Measurements from ENCODE around the gene CRABP2. TPM values are rescaled to one million over a fixed set of nuclear protein-coding genes. Genes with fewer than 3 reads are reported as not detected.
A peak's percentile ranks its signal among the peaks of the same experiment; 100 is the strongest.

Gene CRABP2
- total RNA-seq, 1 experiment from 2014 or later, result 209 TPM

DNA sequence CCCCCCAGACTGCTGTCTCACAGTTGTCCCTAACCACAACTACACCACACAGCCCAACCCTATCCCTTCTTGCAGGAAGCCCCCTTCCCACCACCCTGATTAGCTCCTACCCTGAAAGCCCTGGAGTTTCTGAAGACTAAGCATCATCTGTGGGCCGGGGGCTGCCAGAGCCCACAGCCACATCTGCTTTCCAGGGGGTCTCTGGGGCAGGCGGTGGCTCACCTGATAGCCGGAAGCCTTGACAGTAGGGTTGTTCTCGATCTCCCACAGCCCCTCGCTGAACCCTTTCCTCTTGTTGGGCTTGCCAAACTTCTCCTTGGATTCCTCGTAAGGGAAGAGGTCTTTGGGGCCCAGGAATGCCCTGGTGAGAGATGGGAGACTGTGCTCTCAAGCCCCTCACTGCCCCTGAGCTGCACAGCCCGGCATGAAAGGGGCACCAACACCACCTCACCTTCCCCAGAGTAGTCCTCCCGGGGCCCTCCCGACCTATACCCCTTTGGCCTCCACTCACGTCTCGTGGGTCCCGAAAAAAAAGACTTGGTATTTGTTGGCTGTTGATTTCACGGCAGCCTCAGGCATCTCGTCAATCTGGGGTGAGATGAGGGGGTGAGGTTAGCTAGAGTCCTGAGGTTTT, 39.5 kb upstream of the CRABP2 start:
- CTCF ChIA-PET, result interaction anchor here (0.7 kb wide), 1 partner anchor 145 kb away, joined by 3 read pairs; no protein-coding TSS in a partner anchor
- RAD21 ChIA-PET (ENCODE audit: low non-redundant PET in 1 of 2, low total read pairs in 2 of 2, uncharacterized antibody in 2 of 2, unreplicated experiment in 2 of 2), result no interaction called here

More for the DNA sequence above, 39.5 kb upstream of the CRABP2 start:
- Histone ChIP-seq H3K9me3 (ENCODE audit: control insufficient read depth in 1 of 2, insufficient read depth in 1 of 2, low read depth in 1 of 2, low read length in 2 of 2) (no peaks in the 10 kb centered on the region), H3K9ac (ENCODE audit: low read length) (0 out of 2 replicates have a peak overlapping the region, but pooled peaks have one; percentile 94), H3K9me2 (ENCODE audit: insufficient read depth) (no peaks in the 10 kb centered on the region), H3K36me3 (ENCODE audit: control insufficient read depth in 1 of 2, insufficient read depth in 2 of 2, low read length in 2 of 2) (peaks cover 16 to 21% of the 10 kb centered on the region in 2 experiments; a peak in 2 of 4 replicates), H3K4me3 (replicated peaks in 1 of 2; ENCODE audit: low read depth in 1 of 2, low read length in 2 of 2) (no peak overlapping the region), H2AFZ (ENCODE audit: low read depth, low read length, poor library complexity, severe bottlenecking) (no peak overlapping the region), H3K79me2 (ENCODE audit: insufficient read depth, low read length) (peaks cover 77% of the 10 kb centered on the region), H4K20me1 (ENCODE audit: insufficient read depth) (no peaks in the 10 kb centered on the region), H3K4me2 (ENCODE audit: low read length) (no peak overlapping the region), H3K27me3 (ENCODE audit: insufficient read depth, low read length) (no peaks in the 10 kb centered on the region), H3K4me1 (ENCODE audit: control insufficient read depth in 1 of 2, insufficient read depth in 2 of 2, low read length in 2 of 2) (peaks cover 35 to 67% of the 10 kb centered on the region in 2 experiments), H3K27ac (ENCODE audit: low read depth, low read length) (peak overlapping the region; percentile 99)
- DNase-seq (ENCODE audit: low read depth, low spot score) (no peak), ATAC-seq (no peak)
- BruUV-seq (replicated peaks), result no TSS peak
- POLR2A ChIA-PET, result interaction anchor here (0.7 kb wide), 1 partner anchor 16 kb away, joined by 7 read pairs; the partner anchor contains the start of gene ISG20L2
- intact Hi-C loops (cut with micrococcal nuclease), result loop anchor here (10.0 kb wide), 1 partner anchor 240 kb away; the partner anchor contains the start of gene MEF2D
- TF ChIP-seq EGR1 (IDR thresholded peaks at IDR 0.05; ENCODE audit: low read depth) (no peak), SRF (IDR thresholded peaks at IDR 0.05; ENCODE audit: low read depth) (no peak), EZH2phosphoT487 (IDR thresholded peaks at IDR 0.05; ENCODE audit: borderline replicate concordance) (no peak), SIN3A (IDR thresholded peaks at IDR 0.05; ENCODE audit: low read depth) (no peak), CEBPB (IDR thresholded peaks at IDR 0.05; ENCODE audit: low read depth) (no peak), SP1 (IDR thresholded peaks at IDR 0.05; ENCODE audit: low read depth) (no peak), ELF1 (IDR thresholded peaks at IDR 0.05; ENCODE audit: borderline replicate concordance, low read depth) (no peak)
- TF ChIP-seq, protein P1, sequence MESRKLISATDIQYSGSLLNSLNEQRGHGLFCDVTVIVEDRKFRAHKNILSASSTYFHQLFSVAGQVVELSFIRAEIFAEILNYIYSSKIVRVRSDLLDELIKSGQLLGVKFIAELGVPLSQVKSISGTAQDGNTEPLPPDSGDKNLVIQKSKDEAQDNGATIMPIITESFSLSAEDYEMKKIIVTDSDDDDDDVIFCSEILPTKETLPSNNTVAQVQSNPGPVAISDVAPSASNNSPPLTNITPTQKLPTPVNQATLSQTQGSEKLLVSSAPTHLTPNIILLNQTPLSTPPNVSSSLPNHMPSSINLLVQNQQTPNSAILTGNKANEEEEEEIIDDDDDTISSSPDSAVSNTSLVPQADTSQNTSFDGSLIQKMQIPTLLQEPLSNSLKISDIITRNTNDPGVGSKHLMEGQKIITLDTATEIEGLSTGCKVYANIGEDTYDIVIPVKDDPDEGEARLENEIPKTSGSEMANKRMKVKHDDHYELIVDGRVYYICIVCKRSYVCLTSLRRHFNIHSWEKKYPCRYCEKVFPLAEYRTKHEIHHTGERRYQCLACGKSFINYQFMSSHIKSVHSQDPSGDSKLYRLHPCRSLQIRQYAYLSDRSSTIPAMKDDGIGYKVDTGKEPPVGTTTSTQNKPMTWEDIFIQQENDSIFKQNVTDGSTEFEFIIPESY (IDR thresholded peaks at IDR 0.05; ENCODE audit: extremely low read depth, insufficient replicate concordance, low read length), result no peak
- TF ChIP-seq, protein P2, sequence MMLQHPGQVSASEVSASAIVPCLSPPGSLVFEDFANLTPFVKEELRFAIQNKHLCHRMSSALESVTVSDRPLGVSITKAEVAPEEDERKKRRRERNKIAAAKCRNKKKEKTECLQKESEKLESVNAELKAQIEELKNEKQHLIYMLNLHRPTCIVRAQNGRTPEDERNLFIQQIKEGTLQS (IDR thresholded peaks at IDR 0.05), result no peak
- TF ChIP-seq, protein P3, sequence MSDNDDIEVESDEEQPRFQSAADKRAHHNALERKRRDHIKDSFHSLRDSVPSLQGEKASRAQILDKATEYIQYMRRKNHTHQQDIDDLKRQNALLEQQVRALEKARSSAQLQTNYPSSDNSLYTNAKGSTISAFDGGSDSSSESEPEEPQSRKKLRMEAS (IDR thresholded peaks at IDR 0.05), result no peak
- TF ChIP-seq, protein P4, sequence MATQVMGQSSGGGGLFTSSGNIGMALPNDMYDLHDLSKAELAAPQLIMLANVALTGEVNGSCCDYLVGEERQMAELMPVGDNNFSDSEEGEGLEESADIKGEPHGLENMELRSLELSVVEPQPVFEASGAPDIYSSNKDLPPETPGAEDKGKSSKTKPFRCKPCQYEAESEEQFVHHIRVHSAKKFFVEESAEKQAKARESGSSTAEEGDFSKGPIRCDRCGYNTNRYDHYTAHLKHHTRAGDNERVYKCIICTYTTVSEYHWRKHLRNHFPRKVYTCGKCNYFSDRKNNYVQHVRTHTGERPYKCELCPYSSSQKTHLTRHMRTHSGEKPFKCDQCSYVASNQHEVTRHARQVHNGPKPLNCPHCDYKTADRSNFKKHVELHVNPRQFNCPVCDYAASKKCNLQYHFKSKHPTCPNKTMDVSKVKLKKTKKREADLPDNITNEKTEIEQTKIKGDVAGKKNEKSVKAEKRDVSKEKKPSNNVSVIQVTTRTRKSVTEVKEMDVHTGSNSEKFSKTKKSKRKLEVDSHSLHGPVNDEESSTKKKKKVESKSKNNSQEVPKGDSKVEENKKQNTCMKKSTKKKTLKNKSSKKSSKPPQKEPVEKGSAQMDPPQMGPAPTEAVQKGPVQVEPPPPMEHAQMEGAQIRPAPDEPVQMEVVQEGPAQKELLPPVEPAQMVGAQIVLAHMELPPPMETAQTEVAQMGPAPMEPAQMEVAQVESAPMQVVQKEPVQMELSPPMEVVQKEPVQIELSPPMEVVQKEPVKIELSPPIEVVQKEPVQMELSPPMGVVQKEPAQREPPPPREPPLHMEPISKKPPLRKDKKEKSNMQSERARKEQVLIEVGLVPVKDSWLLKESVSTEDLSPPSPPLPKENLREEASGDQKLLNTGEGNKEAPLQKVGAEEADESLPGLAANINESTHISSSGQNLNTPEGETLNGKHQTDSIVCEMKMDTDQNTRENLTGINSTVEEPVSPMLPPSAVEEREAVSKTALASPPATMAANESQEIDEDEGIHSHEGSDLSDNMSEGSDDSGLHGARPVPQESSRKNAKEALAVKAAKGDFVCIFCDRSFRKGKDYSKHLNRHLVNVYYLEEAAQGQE (IDR thresholded peaks at IDR 0.05; ENCODE audit: low read depth), result no peak
- TF ChIP-seq, protein P5, sequence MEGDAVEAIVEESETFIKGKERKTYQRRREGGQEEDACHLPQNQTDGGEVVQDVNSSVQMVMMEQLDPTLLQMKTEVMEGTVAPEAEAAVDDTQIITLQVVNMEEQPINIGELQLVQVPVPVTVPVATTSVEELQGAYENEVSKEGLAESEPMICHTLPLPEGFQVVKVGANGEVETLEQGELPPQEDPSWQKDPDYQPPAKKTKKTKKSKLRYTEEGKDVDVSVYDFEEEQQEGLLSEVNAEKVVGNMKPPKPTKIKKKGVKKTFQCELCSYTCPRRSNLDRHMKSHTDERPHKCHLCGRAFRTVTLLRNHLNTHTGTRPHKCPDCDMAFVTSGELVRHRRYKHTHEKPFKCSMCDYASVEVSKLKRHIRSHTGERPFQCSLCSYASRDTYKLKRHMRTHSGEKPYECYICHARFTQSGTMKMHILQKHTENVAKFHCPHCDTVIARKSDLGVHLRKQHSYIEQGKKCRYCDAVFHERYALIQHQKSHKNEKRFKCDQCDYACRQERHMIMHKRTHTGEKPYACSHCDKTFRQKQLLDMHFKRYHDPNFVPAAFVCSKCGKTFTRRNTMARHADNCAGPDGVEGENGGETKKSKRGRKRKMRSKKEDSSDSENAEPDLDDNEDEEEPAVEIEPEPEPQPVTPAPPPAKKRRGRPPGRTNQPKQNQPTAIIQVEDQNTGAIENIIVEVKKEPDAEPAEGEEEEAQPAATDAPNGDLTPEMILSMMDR (IDR thresholded peaks at IDR 0.05 in 2 of 3, conservative IDR thresholded peaks at IDR 0.05 in 1 of 3; ENCODE audit: borderline replicate concordance in 1 of 3, insufficient read depth in 1 of 3, low read depth in 2 of 3, low read length in 2 of 3), result no peak

Data from HCT116 (cell line).